Endometrial microvascular endothelial cells (primary cell): Measurements from ENCODE around the gene CDK2AP2. TPM values are rescaled to one million over a fixed set of nuclear protein-coding genes. Genes with fewer than 3 reads are reported as not detected.
"Not testable (repeated sequence)": the region's sequence is repeated elsewhere in the genome, so short reads cannot be mapped to it uniquely, and the experiment has no call there.

Source experiments
- in situ Hi-C: cut with HindIII; loops from 2 replicates; pipeline ENCODE4 v1.10.0; 2017; ENCODE audit warnings: low sequenced_read_pairs, low pct_unique_long_range_greater_than_20kb; ENCODE audit errors: inconsistent ontology term
- total RNA-seq: library from RNA; depleted of rRNA; stranded (reverse); fragments of >200 nt; gene quantifications from one replicate; pipeline ENCODE4 v1.2.3, GENCODE V29; 2015; ENCODE audit errors: inconsistent ontology term

The CDK2AP2 gene
- total RNA-seq, 1 donor from 2014 or later: 53.1 TPM

DNA sequence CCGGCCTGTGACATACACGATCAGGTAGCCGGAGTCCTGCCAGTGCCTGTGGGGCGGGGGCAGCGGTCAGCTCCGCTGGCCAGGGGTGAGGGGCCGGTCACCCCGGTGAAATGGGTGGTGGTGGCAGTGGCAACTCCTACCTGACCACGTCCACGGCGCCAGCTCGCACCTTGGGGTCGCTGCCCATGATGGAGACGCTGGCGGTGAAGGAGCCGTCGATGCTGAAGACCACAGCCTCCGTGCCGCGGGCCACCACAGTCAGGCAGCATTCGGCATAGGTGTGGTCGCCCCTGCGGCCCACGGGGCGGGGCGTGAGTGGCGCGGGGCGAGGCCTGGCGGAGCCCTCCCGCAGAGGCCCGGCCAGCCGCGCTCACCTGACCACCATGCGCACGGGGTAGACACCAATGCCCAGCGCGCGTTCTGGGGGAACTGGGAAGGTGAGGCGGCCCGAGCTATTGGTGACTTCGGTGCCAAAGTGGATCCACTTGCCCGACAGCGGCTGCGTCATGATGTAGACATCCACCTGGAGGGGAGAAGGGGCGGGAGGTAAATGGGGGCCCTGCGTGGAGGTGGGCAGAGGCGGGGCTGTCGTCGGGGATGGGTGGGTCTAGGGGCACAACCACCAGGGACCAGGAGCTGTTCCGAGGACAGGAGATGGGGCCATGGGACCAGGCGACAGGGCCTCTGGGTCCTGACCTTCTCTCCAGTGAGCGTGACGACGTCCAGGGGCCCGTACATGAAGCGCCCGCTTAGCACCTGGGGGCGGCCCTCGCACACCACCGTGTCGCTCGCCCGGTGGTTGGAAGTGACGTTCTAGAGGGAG is 14.2 kb downstream of the CDK2AP2 start:
- in situ Hi-C loops: no loop called here

DNA sequence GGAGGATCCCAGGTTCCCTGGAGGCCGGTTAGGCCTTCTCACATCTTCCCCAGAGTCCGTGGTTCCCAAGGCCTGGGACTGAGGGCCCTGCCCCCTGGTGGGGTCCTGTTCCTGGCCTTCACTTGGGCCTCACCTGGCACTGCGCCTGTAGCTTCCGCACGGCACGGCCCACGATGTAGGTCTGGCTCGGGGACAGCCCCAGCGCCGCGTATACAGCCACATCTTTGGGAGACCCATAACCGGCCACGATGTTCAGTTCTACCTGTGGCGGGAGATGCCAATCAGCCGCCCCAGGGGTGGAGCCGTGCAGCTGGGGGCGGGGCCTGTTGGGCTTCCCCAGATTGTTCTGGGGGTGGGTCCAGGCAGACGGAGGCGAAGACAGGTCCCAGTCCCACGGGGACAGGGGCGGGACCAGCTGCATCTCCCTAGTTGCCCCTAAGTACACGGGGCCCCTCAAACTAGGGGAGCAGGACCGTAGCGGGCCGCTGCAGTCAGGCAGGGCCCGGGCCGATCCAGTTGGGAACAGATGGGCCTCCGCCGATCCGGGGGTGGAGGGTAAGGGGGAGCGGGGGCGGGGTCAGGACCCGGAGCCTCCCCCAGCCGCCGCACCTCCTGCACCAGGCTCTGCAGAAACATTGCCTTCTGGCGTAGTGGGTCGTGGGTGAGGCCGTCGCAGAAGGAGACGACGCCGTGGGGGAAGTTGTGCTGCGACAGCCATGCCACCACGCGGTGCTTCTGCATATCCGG is 15.0 kb downstream of the CDK2AP2 start:
- in situ Hi-C loops: no loop called here

DNA sequence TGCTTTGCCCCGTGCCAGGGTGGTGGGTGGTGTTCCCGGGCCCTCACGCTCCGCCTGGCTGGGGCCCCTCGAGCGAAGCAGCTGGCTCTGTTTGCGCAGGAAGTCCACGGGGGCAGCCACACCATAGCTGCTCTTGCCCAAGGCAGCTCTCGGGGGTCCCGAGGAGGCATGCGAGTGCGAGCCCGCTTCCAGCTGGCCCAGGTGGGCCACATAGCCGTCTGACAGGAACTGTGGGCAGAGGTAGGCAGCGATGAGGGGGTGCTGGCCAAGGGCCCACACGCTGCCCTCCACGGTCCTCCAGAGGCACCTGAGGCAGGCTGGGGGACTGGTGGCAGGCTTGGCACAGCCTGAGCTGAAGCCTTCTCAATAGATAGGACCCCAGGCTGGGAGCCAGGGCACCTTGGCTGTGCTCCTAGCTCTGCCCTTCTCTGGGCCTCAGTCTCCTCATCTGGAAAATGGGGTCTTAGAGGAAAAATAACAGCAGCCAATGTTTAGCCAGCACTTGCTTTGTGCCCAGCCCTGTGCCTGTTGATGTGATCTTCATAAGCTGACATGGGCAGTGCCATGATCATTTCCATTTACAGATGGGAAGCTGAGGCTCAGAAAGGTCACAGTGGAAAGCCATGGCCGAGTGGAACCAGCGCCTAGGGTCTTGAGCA is 15.8 kb downstream of the CDK2AP2 start:
- in situ Hi-C loops: no loop called here

- in situ Hi-C loops: no loop called here
Observed at GRCh38 chr11:67491276-67492068, 16.5 kb downstream of the CDK2AP2 start.

- in situ Hi-C loops: no loop called here
Observed at GRCh38 chr11:67490727-67491065, 17.3 kb downstream of the CDK2AP2 start.

DNA sequence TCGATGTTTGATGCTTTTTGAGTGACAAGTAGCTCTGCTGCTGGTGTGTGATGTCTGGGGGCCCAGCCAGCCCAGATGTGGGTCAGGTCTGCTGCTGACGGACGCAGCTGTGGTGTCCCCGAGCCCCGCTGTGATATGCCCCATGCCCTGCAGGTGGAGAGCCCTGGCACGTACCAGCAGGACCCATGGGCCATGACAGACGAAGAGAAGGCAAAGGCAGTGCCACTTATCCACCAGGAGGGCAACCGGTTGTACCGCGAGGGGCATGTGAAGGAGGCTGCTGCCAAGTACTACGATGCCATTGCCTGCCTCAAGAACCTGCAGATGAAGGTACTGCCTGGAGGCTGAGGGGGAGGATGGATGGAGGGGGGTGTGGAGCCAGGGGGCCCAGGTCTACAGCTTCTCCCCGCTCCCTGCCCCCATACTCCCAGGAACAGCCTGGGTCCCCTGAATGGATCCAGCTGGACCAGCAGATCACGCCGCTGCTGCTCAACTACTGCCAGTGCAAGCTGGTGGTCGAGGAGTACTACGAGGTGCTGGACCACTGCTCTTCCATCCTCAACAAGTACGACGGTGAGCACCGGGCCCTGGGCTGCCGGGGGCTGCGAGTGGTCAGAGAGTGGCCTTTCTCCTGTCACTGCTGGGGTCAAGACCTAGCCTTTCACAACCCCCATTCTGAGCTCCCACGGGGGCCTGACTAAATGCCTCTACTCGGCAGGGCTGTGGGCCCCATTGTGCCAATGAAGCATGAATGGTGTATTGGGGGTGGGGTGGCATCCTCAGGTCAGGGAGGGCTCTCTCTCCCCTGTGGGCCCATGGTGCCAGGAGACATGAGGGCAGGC is 17.9 kb downstream of the CDK2AP2 start:
- in situ Hi-C loops: no loop called here

DNA sequence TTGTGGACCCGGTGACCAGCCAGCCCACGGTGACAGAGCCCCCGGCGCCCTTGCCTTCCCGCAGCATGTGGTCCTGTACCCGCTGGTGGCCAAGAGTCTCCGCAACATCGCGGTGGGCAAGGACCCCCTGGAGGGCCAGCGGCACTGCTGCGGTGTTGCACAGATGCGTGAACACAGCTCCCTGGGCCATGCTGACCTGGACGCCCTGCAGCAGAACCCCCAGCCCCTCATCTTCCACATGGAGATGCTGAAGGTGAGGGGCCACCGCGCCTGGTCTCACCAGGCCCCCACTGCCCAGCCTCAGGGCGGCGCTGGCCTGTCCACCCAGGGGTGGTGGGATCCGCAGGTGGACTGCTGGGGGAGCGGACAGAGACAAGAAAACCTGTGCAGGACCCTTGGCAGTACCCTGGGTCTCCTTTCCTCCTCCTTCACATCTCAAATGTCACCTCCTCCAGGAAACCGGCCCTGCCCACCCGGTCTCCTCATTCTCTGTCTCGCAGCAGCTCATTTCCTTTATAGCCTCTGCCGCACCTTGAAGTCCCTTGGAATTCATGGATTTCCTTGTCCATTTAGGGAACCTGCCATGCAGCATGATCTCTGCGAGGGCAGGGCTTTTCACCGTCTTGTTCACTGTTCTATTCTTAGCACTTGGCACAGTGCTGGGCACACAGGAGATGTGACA is 18.6 kb downstream of the CDK2AP2 start:
- in situ Hi-C loops: no loop called here

GRCh38 chr11:67486481-67487195 is 21.3 kb downstream of the CDK2AP2 start:
- in situ Hi-C loops: no loop called here

DNA sequence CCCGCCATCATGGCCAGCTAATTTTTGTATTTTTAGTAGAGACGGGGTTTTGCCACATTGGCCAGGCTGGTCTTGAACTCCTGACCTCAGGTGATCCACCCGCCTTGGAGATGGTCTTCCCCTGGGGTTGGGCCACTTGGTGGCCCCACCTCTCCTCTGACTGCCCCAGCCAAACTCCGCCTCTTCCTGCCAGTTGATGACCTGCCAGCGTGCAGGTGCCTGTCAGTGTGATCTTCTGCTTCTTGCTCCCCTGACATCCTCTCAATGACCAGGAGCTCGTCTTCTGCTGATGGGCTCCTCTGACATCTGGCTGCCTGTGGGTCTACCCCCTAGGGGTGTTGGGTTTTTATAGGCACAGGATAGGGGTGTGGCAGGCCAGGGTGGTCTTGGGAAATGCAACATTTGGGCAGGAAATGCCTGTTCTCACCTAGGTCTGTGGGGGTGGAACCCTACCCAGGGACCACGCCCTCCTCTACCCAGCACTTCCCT is 22.0 kb downstream of the CDK2AP2 start:
- in situ Hi-C loops: not testable (repeated sequence)

DNA sequence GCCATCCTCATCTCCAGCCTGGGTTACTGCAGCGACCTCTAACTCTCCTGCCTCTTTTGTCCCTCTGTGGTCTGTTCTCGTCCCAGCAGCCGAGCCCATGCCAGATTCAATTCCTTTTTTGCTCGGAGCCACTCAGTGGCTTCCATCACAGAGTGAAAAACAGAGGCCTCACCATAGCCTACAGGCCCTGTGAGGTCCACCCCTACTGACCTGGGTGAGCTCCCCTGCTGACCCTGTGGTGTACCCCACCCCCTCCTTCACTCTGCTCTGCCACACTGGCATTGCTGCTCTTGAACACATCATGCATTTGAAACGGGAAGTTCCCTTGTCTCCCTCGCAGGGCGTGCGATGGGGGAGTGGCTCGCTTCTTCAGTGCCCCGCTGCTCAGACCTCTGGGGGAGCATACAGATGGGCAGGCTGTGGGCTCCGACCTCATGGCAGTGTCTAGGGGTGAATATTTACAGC is 23.1 kb downstream of the CDK2AP2 start:
- in situ Hi-C loops: no loop called here

GRCh38 chr11:67483831-67484665 is 23.9 kb downstream of the CDK2AP2 start:
- in situ Hi-C loops: no loop called here

- in situ Hi-C loops: no loop called here
Observed at GRCh38 chr11:67482827-67483798, 24.8 kb downstream of the CDK2AP2 start, which contains the start of gene AIP. Gene AIP (plus strand): TSS chr11:67483026. CDS start chr11:67483159, 133 bp downstream.

DNA sequence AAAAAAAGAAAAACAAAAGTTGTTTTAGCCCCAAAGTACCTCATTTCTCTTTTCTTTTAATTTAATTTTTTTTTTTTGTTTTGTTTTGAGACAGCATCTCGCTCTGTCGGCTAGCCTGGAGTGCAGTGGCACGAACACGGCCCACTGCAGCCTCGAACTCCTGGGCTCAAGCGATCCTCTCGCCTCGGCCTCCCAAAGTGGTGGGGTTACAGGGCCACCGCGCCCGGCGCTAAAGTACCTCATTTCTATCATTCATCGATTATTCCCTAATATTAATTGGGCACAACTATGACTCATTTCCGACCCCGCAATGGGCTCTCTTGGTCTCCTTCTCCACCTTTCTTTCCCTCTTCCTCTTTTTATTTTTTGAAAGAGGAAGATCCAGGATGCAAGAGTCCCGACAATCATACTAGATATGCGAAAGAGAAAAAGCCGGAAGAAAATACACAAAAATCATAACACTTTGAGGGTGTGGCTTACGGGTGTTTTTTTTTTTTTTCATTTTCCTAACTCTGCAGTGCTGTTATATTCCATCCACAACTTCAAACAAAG is 25.6 kb downstream of the CDK2AP2 start:
- in situ Hi-C loops: no loop called here

DNA sequence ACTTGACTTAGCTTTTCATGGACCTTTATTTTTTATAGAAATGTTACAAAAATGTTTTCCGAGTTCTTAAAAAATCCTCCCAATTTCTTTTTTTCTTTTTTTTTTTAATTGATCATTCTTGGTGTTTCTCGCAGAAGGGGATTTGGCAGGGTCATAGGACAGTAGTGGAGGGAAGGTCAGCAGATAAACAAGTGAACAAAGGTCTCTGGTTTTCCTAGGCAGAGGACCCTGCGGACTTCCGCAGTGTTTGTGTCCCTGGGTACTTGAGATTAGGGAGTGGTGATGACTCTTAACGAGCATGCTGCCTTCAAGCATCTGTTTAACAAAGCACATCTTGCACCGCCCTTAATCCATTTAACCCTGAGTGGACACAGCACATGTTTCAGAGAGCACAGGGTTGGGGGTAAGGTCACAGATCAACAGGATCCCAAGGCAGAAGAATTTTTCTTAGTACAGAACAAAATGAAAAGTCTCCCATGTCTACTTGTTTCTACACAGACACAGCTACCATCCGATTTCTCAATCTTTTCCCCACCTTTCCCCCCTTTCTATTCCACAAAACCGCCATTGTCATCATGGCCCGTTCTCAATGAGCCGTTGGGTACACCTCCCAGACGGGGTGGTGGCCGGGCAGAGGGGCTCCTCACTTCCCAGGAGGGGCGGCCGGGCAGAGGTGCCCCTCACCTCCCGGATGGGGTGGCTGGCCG is 30.5 kb downstream of the CDK2AP2 start:
- in situ Hi-C loops: not testable (repeated sequence)
